ENCODE data around the gene TLE2.

GRCh38 chr19:2967972-2968371 lies 61.1 kb downstream of the TLE2 start:
- TF ChIP-seq, protein P1, sequence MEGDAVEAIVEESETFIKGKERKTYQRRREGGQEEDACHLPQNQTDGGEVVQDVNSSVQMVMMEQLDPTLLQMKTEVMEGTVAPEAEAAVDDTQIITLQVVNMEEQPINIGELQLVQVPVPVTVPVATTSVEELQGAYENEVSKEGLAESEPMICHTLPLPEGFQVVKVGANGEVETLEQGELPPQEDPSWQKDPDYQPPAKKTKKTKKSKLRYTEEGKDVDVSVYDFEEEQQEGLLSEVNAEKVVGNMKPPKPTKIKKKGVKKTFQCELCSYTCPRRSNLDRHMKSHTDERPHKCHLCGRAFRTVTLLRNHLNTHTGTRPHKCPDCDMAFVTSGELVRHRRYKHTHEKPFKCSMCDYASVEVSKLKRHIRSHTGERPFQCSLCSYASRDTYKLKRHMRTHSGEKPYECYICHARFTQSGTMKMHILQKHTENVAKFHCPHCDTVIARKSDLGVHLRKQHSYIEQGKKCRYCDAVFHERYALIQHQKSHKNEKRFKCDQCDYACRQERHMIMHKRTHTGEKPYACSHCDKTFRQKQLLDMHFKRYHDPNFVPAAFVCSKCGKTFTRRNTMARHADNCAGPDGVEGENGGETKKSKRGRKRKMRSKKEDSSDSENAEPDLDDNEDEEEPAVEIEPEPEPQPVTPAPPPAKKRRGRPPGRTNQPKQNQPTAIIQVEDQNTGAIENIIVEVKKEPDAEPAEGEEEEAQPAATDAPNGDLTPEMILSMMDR (conservative IDR thresholded peaks at IDR 0.05; ENCODE audit: low read depth, low read length) = no peak
- TF ChIP-seq EZH2phosphoT487 (IDR thresholded peaks at IDR 0.05; ENCODE audit: borderline replicate concordance, low read length) = no peak
- no peak for TF ChIP-seq EZH2 (IDR thresholded peaks at IDR 0.05; ENCODE audit: low read length, unreplicated experiment)
